Bone marrow (tissue), 2 donors: ENCODE results near the gene PGPEP1.
"Not testable (repeated sequence)": the region's sequence is repeated elsewhere in the genome, so short reads cannot be mapped to it uniquely, and the experiment has no call there.

Experiments
- DNase-seq, 2 donors: peaks; one replicate each; lab custom pipeline; 2025; lab: John Stamatoyannopoulos, UW

PGPEP1 gene

GRCh38 chr19:18390065-18390907, 49.9 kb downstream of the PGPEP1 start:
- DNase-seq = no peak

GRCh38 chr19:18391509-18392075, 51.2 kb downstream of the PGPEP1 start:
- DNase-seq = no peak

- peak; percentile 50 to 61 for DNase-seq
Observed at GRCh38 chr19:18392417-18392816, 52.0 kb downstream of the PGPEP1 start.

GRCh38 chr19:18392926-18393325, 52.5 kb downstream of the PGPEP1 start:
- no peak for DNase-seq

GRCh38 chr19:18393836-18394235, 53.4 kb downstream of the PGPEP1 start:
- DNase-seq = peak in 1 of 2 donors; percentile 26

GRCh38 chr19:18396471-18397241, 56.3 kb downstream of the PGPEP1 start:
- no peak for DNase-seq

GRCh38 chr19:18397242-18398202, 57.1 kb downstream of the PGPEP1 start, which contains the start of gene LRRC25:
TSS of gene LRRC25 (minus strand) at chr19:18397622. CDS start at chr19:18396963, 659 bp downstream.
- peak; percentile 53 to 82 for DNase-seq

GRCh38 chr19:18399008-18399407, 58.6 kb downstream of the PGPEP1 start:
- no peak for DNase-seq

- peak; percentile 28 to 87 for DNase-seq
Observed at GRCh38 chr19:18401580-18402112, 61.2 kb downstream of the PGPEP1 start.

- DNase-seq = not testable (repeated sequence)
Observed at GRCh38 chr19:18402455-18403248, 62.3 kb downstream of the PGPEP1 start.

GRCh38 chr19:18405754-18406153, 65.4 kb downstream of the PGPEP1 start:
- DNase-seq = not testable (repeated sequence)

- no peak for DNase-seq
Observed at GRCh38 chr19:18406749-18407148, 66.4 kb downstream of the PGPEP1 start.

- DNase-seq = peak in 1 of 2 donors; percentile 46
Observed at GRCh38 chr19:18408053-18408476, 67.7 kb downstream of the PGPEP1 start.

- no peak for DNase-seq
Observed at GRCh38 chr19:18412610-18413239, 72.3 kb downstream of the PGPEP1 start.

- DNase-seq = no peak
Observed at GRCh38 chr19:18414504-18415177, 74.2 kb downstream of the PGPEP1 start.

GRCh38 chr19:18415178-18415867, 74.9 kb downstream of the PGPEP1 start:
- peak; percentile 17 to 62 for DNase-seq

GRCh38 chr19:18416778-18417249, 76.4 kb downstream of the PGPEP1 start:
- peak; percentile 70 to 83 for DNase-seq
